ENCODE results near the gene ABCB8. TPM values are rescaled to one million over a fixed set of nuclear protein-coding genes. Genes with fewer than 3 reads are reported as not detected.

Gene ABCB8
- total and polyA plus RNA-seq, 9 of the 15 experiments (the other 6 are each of a cell fraction or from before 2014, with no cell fraction given): 7.6 to 106 (median 36.3) TPM

DNA sequence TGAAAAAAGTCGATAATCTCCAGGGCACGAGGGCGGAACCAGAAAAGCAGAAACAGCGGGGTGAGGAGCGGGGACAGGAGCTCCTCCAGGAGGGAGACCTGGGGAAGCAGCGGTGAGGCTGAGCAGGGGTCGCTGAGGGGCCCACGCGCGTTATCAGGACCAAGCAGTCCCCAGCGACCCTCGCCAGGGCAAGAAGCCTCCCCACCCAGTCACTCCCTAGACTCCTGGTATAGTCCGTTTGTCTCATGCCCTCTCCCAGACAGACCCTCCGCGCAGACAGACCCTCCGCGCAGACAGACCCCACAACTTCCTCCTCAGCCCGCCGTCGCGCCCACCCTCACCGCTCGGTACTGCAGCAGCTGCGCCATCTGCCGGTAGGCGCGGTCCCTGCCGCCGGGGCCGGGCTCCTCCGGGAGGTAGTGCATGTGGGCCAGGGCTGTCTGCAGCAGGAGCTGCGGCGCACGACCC is 10.3 kb upstream of the ABCB8 start (continued):
- no peak for TF ChIP-seq ZFP91 (CRISPR knock-in tag; IDR thresholded peaks at IDR 0.05)
- TF ChIP-seq ZNF583 (CRISPR knock-in tag; IDR thresholded peaks at IDR 0.05): no peak
- TF ChIP-seq FIP1L1 (IDR thresholded peaks at IDR 0.05; ENCODE audit: low read depth, low read length, poor library complexity, severe bottlenecking): peak; percentile 95
- peak; percentile 89 for TF ChIP-seq POLR2G (IDR thresholded peaks at IDR 0.05; ENCODE audit: low read depth, low read length)
- TF ChIP-seq NEUROD1 (IDR thresholded peaks at IDR 0.05; ENCODE audit: borderline replicate concordance, low read depth, low read length, partially characterized antibody): peak; percentile 12
- TF ChIP-seq ZNF57 (CRISPR knock-in tag; IDR thresholded peaks at IDR 0.05): no peak
- peak in 1 of 2 experiments; percentile 58; a peak in 1 of 4 replicates for TF ChIP-seq ZNF639 (CRISPR knock-in tag; conservative IDR thresholded peaks at IDR 0.05 in 1 of 2, IDR thresholded peaks at IDR 0.05 in 1 of 2)
- TF ChIP-seq CEBPG (CRISPR knock-in tag; IDR thresholded peaks at IDR 0.05): no peak
- no peak for TF ChIP-seq CEBPG (tag; conservative IDR thresholded peaks at IDR 0.05 in 1 of 2, IDR thresholded peaks at IDR 0.05 in 1 of 2)
- peak; percentile 87 to 89 for TF ChIP-seq RAD21 (CRISPR knock-in tag; conservative IDR thresholded peaks at IDR 0.05 in 1 of 2, IDR thresholded peaks at IDR 0.05 in 1 of 2)
- peak; percentile 23 to 45; a peak in 1 of 4 replicates for TF ChIP-seq ARNT (IDR thresholded peaks at IDR 0.05)
- TF ChIP-seq NELFE (IDR thresholded peaks at IDR 0.05; ENCODE audit: insufficient read depth, insufficient read length): no peak
- TF ChIP-seq ZBTB17 (CRISPR knock-in tag; IDR thresholded peaks at IDR 0.05): no peak
- TF ChIP-seq PCBP1 (IDR thresholded peaks at IDR 0.05; ENCODE audit: low read depth, low read length, poor library complexity, severe bottlenecking): peak; percentile 38
- no peak for TF ChIP-seq ILK (tag; IDR thresholded peaks at IDR 0.05; ENCODE audit: borderline replicate concordance, low read depth)
- no peak for TF ChIP-seq ZNF318 (IDR thresholded peaks at IDR 0.05; ENCODE audit: borderline replicate concordance in 1 of 2, low read depth in 1 of 2)

Measured in K562 (cell line).